Natural killer cell (primary cell): ENCODE data around the gene DCD. TPM values are rescaled to one million over a fixed set of nuclear protein-coding genes. Genes with fewer than 3 reads are reported as not detected.

ENCODE experiments used
- ATAC-seq, 3 donors: fragments of 150-1000 bp in 2 of 3; fragments of 200-7000 bp in 1 of 3; cut with Tn5 transposase; 1 replicate in 1 of 3; 2 replicates in 2 of 3; pipeline ENCODE4 v1.10.0; 2021; ENCODE audit warnings: mild to moderate bottlenecking in 2 of 3, moderate library complexity in 2 of 3
- DNase-seq, 2 donors: peaks; one replicate each; pipeline versions ENCODE4 v3.0.0 to v3.0.0-alpha.2; 2013 to 2021; ENCODE audit warnings: mixed read lengths in 1 of 2
- H3K27ac ChIP-seq: one replicate; pipeline ENCODE4 v1.5.1; 2013; ENCODE audit warnings: mild to moderate bottlenecking, low read length
- H3K27me3 ChIP-seq: one replicate; pipeline ENCODE4 v1.6.1; 2013; ENCODE audit warnings: low read length; ENCODE audit not compliant: control insufficient read depth, insufficient read depth
- H3K36me3 ChIP-seq: one replicate; pipeline ENCODE4 v1.6.1; 2013; ENCODE audit warnings: low read length; ENCODE audit not compliant: control insufficient read depth, insufficient read depth
- H3K4me1 ChIP-seq: one replicate; pipeline ENCODE4 v1.6.1; 2013; ENCODE audit warnings: low read length; ENCODE audit not compliant: control insufficient read depth, insufficient read depth
- H3K4me3 ChIP-seq: one replicate; pipeline ENCODE4 v1.5.1; 2013; ENCODE audit warnings: low read length
- H3K9me3 ChIP-seq: one replicate; pipeline ENCODE4 v1.6.1; 2013; ENCODE audit warnings: low read length; ENCODE audit not compliant: control insufficient read depth, insufficient read depth
- H3K27ac Mint-ChIP-seq, 2 donors: one replicate each; pipeline ENCODE4 v1.8.0; 2022; ENCODE audit warnings: mild to moderate bottlenecking in 2 of 2, mixed read lengths in 2 of 2, moderate library complexity in 1 of 2
- H3K27me3 Mint-ChIP-seq, 2 donors: one replicate each; pipeline ENCODE4 v1.8.0; 2022; ENCODE audit warnings: low read depth in 2 of 2, mixed read lengths in 2 of 2
- H3K36me3 Mint-ChIP-seq: one replicate; pipeline ENCODE4 v1.8.0; 2022; ENCODE audit warnings: mixed read lengths
- H3K4me1 Mint-ChIP-seq, 2 donors: one replicate each; pipeline ENCODE4 v1.8.0; 2022; ENCODE audit warnings: mixed read lengths in 2 of 2
- H3K4me3 Mint-ChIP-seq: one replicate; pipeline ENCODE4 v1.8.0; 2022; ENCODE audit warnings: mild to moderate bottlenecking, moderate library complexity, mixed read lengths
- H3K9me3 Mint-ChIP-seq, 2 donors: one replicate each; pipeline ENCODE4 v1.8.0; 2022; ENCODE audit warnings: mixed read lengths in 2 of 2
- CTCF ChIP-seq: fragments of 200-600 bp; IDR thresholded peaks from one replicate; pipeline ENCODE4 v1.8.0; 2022; ENCODE audit warnings: antibody characterized with exemption
- WGBS: methylation state at CpG from one replicate; pipeline ENCODE4 v1.1.7; 2013; ENCODE audit warnings: missing lambda C conversion rate; ENCODE audit not compliant: insufficient coverage; 5-methylcytosine and 5-hydroxymethylcytosine counted together
- intact Hi-C: fragments of 100-400 bp; cut with micrococcal nuclease; formaldehyde crosslinking; loops from one replicate; pipeline ENCODE4 v1.14.2; 2022
- total RNA-seq, 4 donors: library from RNA; stranded (reverse); fragments of 120-200 nt in 1 of 4; gene quantifications; one replicate each; pipeline versions ENCODE4 v1.2.3 to v1.2.4, GENCODE V29; 2013 to 2022

Gene DCD
- total RNA-seq, 3 donors from 2014 or later (not counting 1 experiment from before 2014, with no cell fraction given), result not detected

DNA sequence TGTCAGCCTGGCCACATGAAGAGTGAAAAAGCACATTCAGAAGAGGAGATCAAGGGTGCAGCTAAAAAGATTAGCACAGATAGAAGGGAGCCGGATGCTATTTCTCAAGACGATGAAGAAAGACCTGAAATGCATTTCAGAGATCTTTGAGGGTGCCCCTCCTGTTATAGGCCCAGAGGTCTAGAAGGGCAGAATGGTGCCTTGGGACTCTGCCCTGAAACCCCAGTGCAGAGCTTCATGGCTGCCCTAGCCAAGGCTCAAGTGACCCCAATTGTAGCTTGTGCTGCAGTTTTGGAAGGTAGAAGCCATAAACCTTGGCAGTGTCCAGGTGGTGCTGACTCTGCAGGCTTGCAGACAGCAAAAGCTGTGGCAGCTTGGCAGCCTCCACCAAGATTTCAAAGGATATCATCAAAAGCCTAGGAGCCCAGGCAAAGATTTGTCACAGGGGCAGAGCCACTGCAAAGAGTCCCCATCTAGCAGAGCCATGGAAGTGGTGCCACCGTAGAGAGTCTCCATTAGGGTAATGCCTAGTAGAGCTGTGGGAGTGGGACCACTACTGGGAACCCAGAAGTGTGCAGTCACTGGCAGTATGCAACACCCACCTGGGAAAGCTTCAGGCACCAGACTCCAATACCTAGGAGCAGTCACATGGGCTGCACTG is 19.8 kb downstream of the DCD start:
- Mint-ChIP-seq H3K4me1 (peaks cover 5% of the 10 kb centered on the region in 2 donors), H3K27me3 (peaks cover 27 to 45% of the 10 kb centered on the region in 2 donors)

DNA sequence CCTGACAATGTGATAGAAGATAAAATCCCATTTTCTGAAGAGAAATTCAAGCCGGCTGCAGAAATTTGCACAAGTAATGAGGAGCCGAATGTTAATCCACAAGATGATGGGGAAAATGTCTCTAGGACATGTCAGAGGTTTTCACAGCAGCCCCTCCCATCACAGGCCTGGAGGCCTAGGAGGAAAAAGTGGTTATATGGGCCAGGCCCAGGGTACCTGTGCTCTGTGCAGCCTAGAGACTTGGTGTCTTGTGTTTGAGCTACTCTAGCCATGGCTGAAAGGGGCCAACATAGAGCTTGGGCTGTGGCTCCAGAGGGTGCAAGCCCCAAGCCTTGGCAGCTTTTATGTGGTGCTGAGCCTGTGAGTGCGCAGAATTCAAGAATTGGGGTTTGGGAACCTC is 20.9 kb downstream of the DCD start:
- no peak for TF ChIP-seq CTCF
- Mint-ChIP-seq H3K4me1 (peaks cover 2 to 5% of the 10 kb centered on the region in 2 donors), H3K4me3 (no peak overlapping the region), H3K27ac (no peak overlapping the region), H3K9me3 (no peaks in the 10 kb centered on the region), H3K27me3 (peaks cover 30 to 56% of the 10 kb centered on the region in 2 donors), H3K36me3 (peaks cover 6% of the 10 kb centered on the region)
- WGBS, result 89% methylated on average over 3 of the region's 3 CpGs
- no peaks in the 10 kb centered on the region for H3K4me1 ChIP-seq
- peaks cover 2% of the 10 kb centered on the region for H3K27me3 ChIP-seq
- intact Hi-C loops, result no loop called here
- H3K4me3 ChIP-seq, result no peak overlapping the region
- H3K27ac ChIP-seq, result no peak overlapping the region
- H3K36me3 ChIP-seq, result no peaks in the 10 kb centered on the region
- ATAC-seq, result no peak
- no peak for DNase-seq
- H3K9me3 ChIP-seq, result no peaks in the 10 kb centered on the region

More for the DNA sequence above, 19.8 kb downstream of the DCD start:
- Histone ChIP-seq H3K27ac (no peak overlapping the region), H3K36me3 (no peaks in the 10 kb centered on the region), H3K9me3 (no peaks in the 10 kb centered on the region), H3K4me3 (no peak overlapping the region), H3K27me3 (no peaks in the 10 kb centered on the region), H3K4me1 (no peaks in the 10 kb centered on the region)
- H3K4me3 Mint-ChIP-seq, result no peak overlapping the region
- peaks cover 6% of the 10 kb centered on the region for H3K36me3 Mint-ChIP-seq
- 92% methylated on average over 3 of the region's 3 CpGs for WGBS
- intact Hi-C loops, result no loop called here
- DNase-seq (no peak), ATAC-seq (no peak)
- TF ChIP-seq CTCF, result no peak
- no peak overlapping the region for H3K27ac Mint-ChIP-seq
- H3K9me3 Mint-ChIP-seq, result no peaks in the 10 kb centered on the region

DNA sequence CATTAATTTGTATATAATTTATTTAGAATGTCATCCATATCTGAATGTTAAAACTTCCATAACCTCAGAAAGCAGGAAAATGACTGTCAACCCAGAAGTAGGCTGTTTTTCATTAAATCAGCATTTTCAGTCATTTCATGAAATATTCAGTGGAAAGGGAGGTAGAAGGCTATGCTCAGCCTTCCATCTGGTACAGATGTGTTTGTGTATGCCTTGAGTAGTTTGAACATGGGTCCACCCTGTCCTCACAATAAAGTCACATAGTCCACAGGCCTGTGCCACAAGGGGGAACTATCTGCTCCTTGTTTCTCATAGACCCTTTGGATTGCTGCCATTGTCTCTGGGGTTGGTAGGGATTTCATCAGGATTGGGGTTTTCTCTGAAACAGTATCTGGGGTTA is 22.6 kb downstream of the DCD start:
- Histone ChIP-seq H3K4me3 (no peak overlapping the region), H3K27me3 (peaks cover 2% of the 10 kb centered on the region), H3K4me1 (no peaks in the 10 kb centered on the region), H3K9me3 (no peaks in the 10 kb centered on the region), H3K27ac (no peak overlapping the region), H3K36me3 (no peaks in the 10 kb centered on the region)
- H3K36me3 Mint-ChIP-seq, result peaks cover 6% of the 10 kb centered on the region
- intact Hi-C loops, result no loop called here
- H3K27ac Mint-ChIP-seq, result no peak overlapping the region
- no peak for TF ChIP-seq CTCF
- ATAC-seq, result no peak
- peaks cover 32 to 72% of the 10 kb centered on the region in 2 donors for H3K27me3 Mint-ChIP-seq
- peaks cover 0 to 5% of the 10 kb centered on the region in 2 donors for H3K4me1 Mint-ChIP-seq
- H3K4me3 Mint-ChIP-seq, result no peak overlapping the region
- H3K9me3 Mint-ChIP-seq, result no peaks in the 10 kb centered on the region
- DNase-seq, result no peak
